ENCODE measurements around the gene FOXL2. TPM values are rescaled to one million over a fixed set of nuclear protein-coding genes. Genes with fewer than 3 reads are reported as not detected.
A peak's percentile ranks its signal among the peaks of the same experiment; 100 is the strongest.

FOXL2 gene
- not detected for polyA plus RNA-seq

GRCh38 chr3:138946663-138947494 lies at the start of gene FOXL2, which contains the start of gene FOXL2NB:
Gene FOXL2, minus strand, starts transcription at chr3:138947137. Its CDS starts 415 bp downstream, at chr3:138946722.
Gene FOXL2NB, plus strand, starts transcription at chr3:138947217. Its CDS starts 148 bp downstream, at chr3:138947365.
- H3K36me3 Mint-ChIP-seq: peaks cover 1% of the 10 kb centered on the region
- peaks cover 0 to 5% (median 1%) of the 10 kb centered on the region in 3 donors for H3K9me3 Mint-ChIP-seq
- peaks cover 75% of the 10 kb centered on the region for H3K27me3 Mint-ChIP-seq
- peak within 1 kb of the TSS; percentile 8 to 16 (median 11) for H3K27ac Mint-ChIP-seq
- H3K4me3 Mint-ChIP-seq: peak within 1 kb of the TSS; percentile 70 to 86 (median 75)
- H3K4me1 Mint-ChIP-seq: peaks cover 15 to 32% (median 18%) of the 10 kb centered on the region in 3 donors

- Mint-ChIP-seq H3K4me3 (no peak overlapping the region), H3K27me3 (peaks cover 2% of the 10 kb centered on the region), H3K27ac (no peak overlapping the region), H3K4me1 (peaks cover 0 to 2% (median 0%) of the 10 kb centered on the region in 3 donors), H3K9me3 (peaks cover 0 to 7% (median 4%) of the 10 kb centered on the region in 3 donors), H3K36me3 (no peaks in the 10 kb centered on the region)
Measured at GRCh38 chr3:138995706-138996105, 48.8 kb upstream of the FOXL2 start.

- peaks cover 0 to 1% (median 0%) of the 10 kb centered on the region in 3 donors for H3K4me1 Mint-ChIP-seq
- no peak overlapping the region for H3K27ac Mint-ChIP-seq
- peaks cover 3% of the 10 kb centered on the region for H3K27me3 Mint-ChIP-seq
- H3K36me3 Mint-ChIP-seq: no peaks in the 10 kb centered on the region
- no peaks in the 10 kb centered on the region for H3K9me3 Mint-ChIP-seq
- no peak overlapping the region for H3K4me3 Mint-ChIP-seq
Measured at GRCh38 chr3:138987181-138987580, 40.2 kb upstream of the FOXL2 start.

- H3K4me3 Mint-ChIP-seq: no peak overlapping the region
Measured at GRCh38 chr3:138985932-138986331, 39.0 kb upstream of the FOXL2 start.

GRCh38 chr3:138984816-138985215 lies 37.9 kb upstream of the FOXL2 start:
- peaks cover 0 to 3% (median 0%) of the 10 kb centered on the region in 3 donors for H3K4me1 Mint-ChIP-seq
- no peak overlapping the region for H3K4me3 Mint-ChIP-seq
- no peaks in the 10 kb centered on the region for H3K36me3 Mint-ChIP-seq
- H3K27me3 Mint-ChIP-seq: peaks cover 6% of the 10 kb centered on the region
- H3K9me3 Mint-ChIP-seq: peaks cover 0 to 2% (median 0%) of the 10 kb centered on the region in 3 donors
- H3K27ac Mint-ChIP-seq: no peak overlapping the region

More at GRCh38 chr3:138985932-138986331, 39.0 kb upstream of the FOXL2 start:
- peaks cover 6% of the 10 kb centered on the region for H3K27me3 Mint-ChIP-seq
- no peaks in the 10 kb centered on the region for H3K36me3 Mint-ChIP-seq
- peaks cover 0 to 3% (median 0%) of the 10 kb centered on the region in 3 donors for H3K4me1 Mint-ChIP-seq
- no peak overlapping the region for H3K27ac Mint-ChIP-seq
- no peaks in the 10 kb centered on the region for H3K9me3 Mint-ChIP-seq

- Mint-ChIP-seq H3K4me1 (no peaks in the 10 kb centered on the region), H3K27me3 (peaks cover 15% of the 10 kb centered on the region), H3K27ac (no peak overlapping the region), H3K4me3 (no peak overlapping the region), H3K9me3 (peaks cover 0 to 3% (median 0%) of the 10 kb centered on the region in 3 donors), H3K36me3 (no peaks in the 10 kb centered on the region)
Measured at GRCh38 chr3:138976047-138976446, 29.1 kb upstream of the FOXL2 start.

- H3K4me3 Mint-ChIP-seq: no peak overlapping the region
- H3K4me1 Mint-ChIP-seq: no peaks in the 10 kb centered on the region
- no peaks in the 10 kb centered on the region for H3K36me3 Mint-ChIP-seq
- peaks cover 0 to 3% (median 0%) of the 10 kb centered on the region in 3 donors for H3K9me3 Mint-ChIP-seq
- H3K27me3 Mint-ChIP-seq: peaks cover 16% of the 10 kb centered on the region
- no peak overlapping the region for H3K27ac Mint-ChIP-seq
Measured at GRCh38 chr3:138975351-138975750, 28.4 kb upstream of the FOXL2 start.

- H3K4me3 Mint-ChIP-seq: no peak overlapping the region
- H3K4me1 Mint-ChIP-seq: no peaks in the 10 kb centered on the region
- no peak overlapping the region for H3K27ac Mint-ChIP-seq
- peaks cover 18% of the 10 kb centered on the region for H3K27me3 Mint-ChIP-seq
- no peaks in the 10 kb centered on the region for H3K36me3 Mint-ChIP-seq
- peaks cover 0 to 2% (median 0%) of the 10 kb centered on the region in 3 donors for H3K9me3 Mint-ChIP-seq
Measured at GRCh38 chr3:138974462-138974861, 27.5 kb upstream of the FOXL2 start.

GRCh38 chr3:138972941-138973340 lies 26.0 kb upstream of the FOXL2 start:
- no peak overlapping the region for H3K27ac Mint-ChIP-seq
- no peaks in the 10 kb centered on the region for H3K36me3 Mint-ChIP-seq
- H3K4me1 Mint-ChIP-seq: no peaks in the 10 kb centered on the region
- H3K4me3 Mint-ChIP-seq: no peak overlapping the region
- peaks cover 19% of the 10 kb centered on the region for H3K27me3 Mint-ChIP-seq
- H3K9me3 Mint-ChIP-seq: peaks cover 0 to 2% (median 0%) of the 10 kb centered on the region in 3 donors

- no peak overlapping the region for H3K4me3 Mint-ChIP-seq
- H3K9me3 Mint-ChIP-seq: peaks cover 0 to 2% (median 0%) of the 10 kb centered on the region in 3 donors
- H3K36me3 Mint-ChIP-seq: no peaks in the 10 kb centered on the region
- H3K27me3 Mint-ChIP-seq: peaks cover 21% of the 10 kb centered on the region
- H3K27ac Mint-ChIP-seq: no peak overlapping the region
- H3K4me1 Mint-ChIP-seq: no peaks in the 10 kb centered on the region
Measured at GRCh38 chr3:138971766-138972320, 24.9 kb upstream of the FOXL2 start.

- Mint-ChIP-seq H3K9me3 (peaks cover 4 to 13% (median 6%) of the 10 kb centered on the region in 3 donors), H3K27me3 (peaks cover 29% of the 10 kb centered on the region)
Measured at GRCh38 chr3:138964923-138965322, 18.0 kb upstream of the FOXL2 start.

GRCh38 chr3:138964264-138964663 lies 17.3 kb upstream of the FOXL2 start:
- peaks cover 28% of the 10 kb centered on the region for H3K27me3 Mint-ChIP-seq
- no peaks in the 10 kb centered on the region for H3K36me3 Mint-ChIP-seq
- no peak overlapping the region for H3K27ac Mint-ChIP-seq
- H3K9me3 Mint-ChIP-seq: peaks cover 4 to 13% (median 6%) of the 10 kb centered on the region in 3 donors
- peaks cover 0 to 11% (median 6%) of the 10 kb centered on the region in 3 donors for H3K4me1 Mint-ChIP-seq
- no peak overlapping the region for H3K4me3 Mint-ChIP-seq

More at GRCh38 chr3:138964923-138965322, 18.0 kb upstream of the FOXL2 start:
- Mint-ChIP-seq H3K27ac (no peak overlapping the region), H3K4me3 (no peak overlapping the region), H3K4me1 (peaks cover 0 to 11% (median 6%) of the 10 kb centered on the region in 3 donors), H3K36me3 (no peaks in the 10 kb centered on the region)

GRCh38 chr3:138962854-138963560 lies 16.1 kb upstream of the FOXL2 start:
- Mint-ChIP-seq H3K4me1 (peaks cover 0 to 11% (median 6%) of the 10 kb centered on the region in 3 donors), H3K27me3 (peaks cover 28% of the 10 kb centered on the region), H3K9me3 (peaks cover 4 to 13% (median 6%) of the 10 kb centered on the region in 3 donors), H3K36me3 (no peaks in the 10 kb centered on the region), H3K27ac (no peak overlapping the region), H3K4me3 (no peak overlapping the region)

GRCh38 chr3:138960417-138960852 lies 13.5 kb upstream of the FOXL2 start:
- Mint-ChIP-seq H3K27me3 (peaks cover 29% of the 10 kb centered on the region), H3K9me3 (peaks cover 2 to 13% (median 4%) of the 10 kb centered on the region in 3 donors), H3K27ac (peak overlapping the region in 1 of 3 donors; percentile 39), H3K4me1 (peaks cover 0 to 11% (median 6%) of the 10 kb centered on the region in 3 donors), H3K36me3 (no peaks in the 10 kb centered on the region), H3K4me3 (peak overlapping the region in 1 of 4 donors; percentile 21)
